Measurements from ENCODE around the gene CLINT1.

- TF ChIP-seq PAX5 (IDR thresholded peaks at IDR 0.05; ENCODE audit: insufficient read depth, low read length, severe bottlenecking), result no peak
- no peak for TF ChIP-seq POLR2A (IDR thresholded peaks at IDR 0.05; ENCODE audit: low read depth, low read length)
- TF ChIP-seq TAF1 (IDR thresholded peaks at IDR 0.05; ENCODE audit: low read depth, low read length), result no peak
- no peak for TF ChIP-seq SPI1 (IDR thresholded peaks at IDR 0.05; ENCODE audit: low read depth, low read length)
Measured at GRCh38 chr5:157800137-157800536, 58.8 kb downstream of the CLINT1 start.

All from GM12891 (cell line).